Hindlimb muscle (tissue), 1 donor: ENCODE results near the gene ASPRV1. TPM values are rescaled to one million over a fixed set of nuclear protein-coding genes. Genes with fewer than 3 reads are reported as not detected.

Experiments used
- polyA plus RNA-seq: library from polyadenylated mRNA; unstranded; fragments of 120-200 nt; gene quantifications from one replicate; pipeline ENCODE4 v1.2.1, GENCODE V29; 2013; ENCODE audit not compliant: insufficient read length

ASPRV1 gene
- polyA plus RNA-seq, 1 donor = 3.4 TPM

Other genes with a start within 250 kb of the ASPRV1 start
- 28.3 TPM for gene ANXA4, start 219.5 kb downstream of the ASPRV1 start, polyA plus RNA-seq
- 10.6 TPM for gene GMCL1, start 132.0 kb downstream of the ASPRV1 start, polyA plus RNA-seq
- gene SNRNP27, start 67.7 kb downstream of the ASPRV1 start, polyA plus RNA-seq = 67.1 TPM
- 4.8 TPM for gene MXD1, start 46.5 kb downstream of the ASPRV1 start, polyA plus RNA-seq
- gene PCBP1, start 125.8 kb upstream of the ASPRV1 start, polyA plus RNA-seq = 290 TPM
- 7.5 TPM for gene C2orf42, start 229.4 kb upstream of the ASPRV1 start, polyA plus RNA-seq